ENCODE data around the gene SNX24.

GRCh38 chr5:122879076-122879475 is 33.7 kb downstream of the SNX24 start:
- no peak for TF ChIP-seq POLR2AphosphoS5 (IDR thresholded peaks at IDR 0.05)
- TF ChIP-seq CTCF (IDR thresholded peaks at IDR 0.05) = no peak
- TF ChIP-seq POLR2A (IDR thresholded peaks at IDR 0.05; ENCODE audit: low read depth) = no peak
- TF ChIP-seq EP300 (IDR thresholded peaks at IDR 0.05) = no peak

Measured in esophagus muscularis mucosa (tissue), 4 donors.